VCaP (cell line): ENCODE measurements around the gene ZFR.

Source experiments
- H3K27ac ChIP-seq: fragments of 450-650 bp; 2 replicates; pipeline ENCODE4 v1.5.1; 2017
- TF ChIP-seq, protein P1 (sequence below): fragments of 450-650 bp; conservative IDR thresholded peaks from 2 replicates; pipeline ENCODE4 v1.5.1; 2017; ENCODE audit warnings: mild to moderate bottlenecking, moderate library complexity

Gene ZFR

DNA sequence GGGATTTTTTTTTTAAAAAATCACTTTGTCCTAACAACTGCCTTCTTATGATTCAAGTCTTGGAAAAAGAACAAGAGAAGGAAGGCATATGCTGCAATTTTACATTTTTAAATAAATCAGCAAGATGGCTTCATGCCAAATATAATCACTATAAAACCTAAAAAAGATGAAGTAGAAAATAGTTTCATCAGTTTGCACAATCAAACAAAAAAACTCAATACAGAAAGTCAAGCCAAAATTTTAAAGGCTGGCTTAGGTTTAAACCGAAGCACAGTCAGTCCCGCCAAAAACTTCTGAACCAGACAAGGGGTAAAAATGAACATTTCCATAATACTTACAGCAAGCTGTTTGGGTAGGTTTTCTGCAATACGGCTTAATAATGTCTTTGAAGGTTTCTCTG, 57.3 kb downstream of the ZFR start:
- TF ChIP-seq, protein P1, sequence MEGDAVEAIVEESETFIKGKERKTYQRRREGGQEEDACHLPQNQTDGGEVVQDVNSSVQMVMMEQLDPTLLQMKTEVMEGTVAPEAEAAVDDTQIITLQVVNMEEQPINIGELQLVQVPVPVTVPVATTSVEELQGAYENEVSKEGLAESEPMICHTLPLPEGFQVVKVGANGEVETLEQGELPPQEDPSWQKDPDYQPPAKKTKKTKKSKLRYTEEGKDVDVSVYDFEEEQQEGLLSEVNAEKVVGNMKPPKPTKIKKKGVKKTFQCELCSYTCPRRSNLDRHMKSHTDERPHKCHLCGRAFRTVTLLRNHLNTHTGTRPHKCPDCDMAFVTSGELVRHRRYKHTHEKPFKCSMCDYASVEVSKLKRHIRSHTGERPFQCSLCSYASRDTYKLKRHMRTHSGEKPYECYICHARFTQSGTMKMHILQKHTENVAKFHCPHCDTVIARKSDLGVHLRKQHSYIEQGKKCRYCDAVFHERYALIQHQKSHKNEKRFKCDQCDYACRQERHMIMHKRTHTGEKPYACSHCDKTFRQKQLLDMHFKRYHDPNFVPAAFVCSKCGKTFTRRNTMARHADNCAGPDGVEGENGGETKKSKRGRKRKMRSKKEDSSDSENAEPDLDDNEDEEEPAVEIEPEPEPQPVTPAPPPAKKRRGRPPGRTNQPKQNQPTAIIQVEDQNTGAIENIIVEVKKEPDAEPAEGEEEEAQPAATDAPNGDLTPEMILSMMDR = no peak
- no peak overlapping the region for H3K27ac ChIP-seq

DNA sequence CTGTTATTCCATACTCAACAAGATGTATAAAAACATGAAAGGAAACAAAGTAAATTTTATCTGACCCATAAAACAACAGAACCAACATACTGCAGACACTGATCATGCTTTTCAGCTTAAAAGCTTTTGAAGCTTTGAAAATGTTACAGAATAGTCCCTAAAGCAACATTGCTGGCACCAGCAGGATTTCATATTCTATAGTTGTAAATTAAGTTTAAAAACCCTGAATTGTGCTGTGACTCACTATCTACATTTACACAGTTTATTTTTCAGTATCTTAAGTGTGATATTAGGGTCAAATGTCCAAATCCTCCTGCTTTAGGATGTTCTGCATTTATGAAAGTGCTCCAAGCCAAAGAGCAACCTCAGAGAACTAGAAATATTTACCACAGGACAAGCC, 59.9 kb downstream of the ZFR start:
- TF ChIP-seq, protein P1 = no peak
- H3K27ac ChIP-seq = peak overlapping the region; percentile 44; the same call in 1 of the 2 replicates

DNA sequence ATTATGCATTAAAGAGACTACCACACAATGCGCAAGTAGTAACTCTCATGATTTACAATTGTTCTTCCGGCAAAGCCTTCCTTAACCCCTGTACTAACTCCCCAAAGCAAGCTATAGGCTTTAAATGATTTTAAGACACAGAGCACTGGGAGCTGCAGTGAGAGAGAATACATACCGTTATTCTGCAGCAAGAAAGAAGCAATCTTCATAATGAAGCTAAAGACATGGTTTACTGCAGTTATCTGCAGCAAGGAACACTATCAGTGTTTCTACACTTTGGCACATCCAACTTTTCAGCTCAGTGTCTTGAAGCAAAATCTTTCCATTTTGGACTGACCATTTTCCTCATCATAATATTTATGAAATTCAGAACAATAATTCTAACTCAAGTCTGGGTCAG, 61.0 kb downstream of the ZFR start:
- TF ChIP-seq, protein P1 = no peak
- H3K27ac ChIP-seq = peak overlapping the region; percentile 44; the same call in 1 of the 2 replicates

DNA sequence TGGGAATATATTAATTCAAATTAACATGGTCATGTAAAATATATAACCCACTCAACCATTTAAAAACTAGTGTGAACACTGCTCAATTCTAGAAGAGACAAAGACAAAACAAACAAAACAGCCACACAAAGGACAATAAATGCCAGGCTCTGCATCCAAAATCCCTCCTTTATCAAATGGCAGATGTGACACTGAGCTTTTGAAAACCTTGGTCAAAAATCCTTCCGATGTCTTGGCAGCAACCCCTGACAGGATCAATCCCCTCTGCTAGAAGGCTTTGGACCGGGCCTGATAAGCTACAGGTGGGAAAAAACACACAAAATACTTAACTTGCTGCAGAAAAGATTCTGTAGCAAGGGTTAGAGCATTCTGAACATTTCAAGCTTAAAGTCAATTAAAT, 61.5 kb downstream of the ZFR start:
- H3K27ac ChIP-seq = peak overlapping the region; percentile 44
- TF ChIP-seq, protein P1 = no peak

DNA sequence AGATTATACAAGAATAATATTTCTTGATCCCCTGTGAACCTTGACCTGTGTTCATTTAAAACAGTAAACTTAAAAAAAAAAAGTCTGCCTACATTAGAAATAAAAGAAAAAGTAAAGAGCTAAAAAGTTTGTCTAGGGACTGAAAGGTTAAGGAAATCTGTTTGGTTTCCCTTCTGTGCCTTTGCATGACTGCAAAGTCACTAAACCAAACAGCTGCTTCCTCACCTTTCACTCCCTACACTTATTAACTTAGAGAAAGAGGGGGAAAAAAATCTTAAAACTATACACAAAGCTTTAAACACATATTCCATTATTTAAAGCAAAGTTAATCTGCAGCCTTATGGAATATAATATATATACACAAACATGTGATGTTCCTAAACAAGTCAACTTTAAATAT, 65.1 kb downstream of the ZFR start:
- H3K27ac ChIP-seq = no peak overlapping the region
- TF ChIP-seq, protein P1 = no peak

DNA sequence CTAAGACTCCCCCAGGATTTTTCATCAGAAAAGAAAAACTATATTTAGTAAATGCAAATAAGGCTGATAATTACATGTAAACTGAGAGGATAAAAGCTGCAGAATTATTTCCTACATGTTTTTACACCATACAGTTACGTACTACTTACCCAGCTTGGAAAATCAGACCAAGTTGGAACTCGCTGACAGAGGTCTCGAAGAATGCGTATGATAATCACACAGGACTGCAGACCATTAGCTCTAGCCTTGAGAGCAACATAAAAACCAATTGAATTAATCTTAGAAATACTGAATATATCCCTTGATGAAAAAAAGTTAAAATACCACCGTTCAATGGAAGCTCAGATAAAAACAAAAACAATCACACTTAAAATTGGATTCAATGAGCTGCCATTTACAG, 65.6 kb downstream of the ZFR start:
- TF ChIP-seq, protein P1 = no peak
- no peak overlapping the region for H3K27ac ChIP-seq

DNA sequence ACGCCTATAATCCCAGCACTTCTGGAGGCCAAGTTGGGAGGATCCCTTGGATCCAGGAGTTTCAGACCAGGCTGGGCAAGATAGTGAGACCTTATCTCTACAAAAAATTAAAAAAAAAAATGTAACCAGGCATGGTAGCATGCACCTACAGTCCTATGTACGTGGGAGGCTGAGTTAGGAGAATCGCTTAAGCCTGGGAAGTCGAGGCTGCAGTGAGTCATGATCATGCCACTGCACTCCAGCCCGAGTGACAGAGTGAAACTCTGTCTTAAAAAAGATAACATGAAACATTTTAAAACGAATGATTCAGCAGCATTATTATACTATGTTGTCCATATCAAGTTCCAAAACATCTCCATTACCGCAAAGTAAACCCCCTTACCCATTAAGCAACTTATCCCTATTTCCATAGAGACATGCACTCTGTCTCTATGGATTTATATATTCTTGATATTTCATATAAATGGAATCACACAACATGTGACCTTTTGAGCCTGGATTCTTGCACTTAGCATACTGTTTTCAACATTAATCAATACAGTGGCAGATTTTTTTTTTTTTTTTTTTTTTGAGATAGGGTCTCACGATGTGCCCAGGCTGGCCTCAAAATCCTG, 74.9 kb downstream of the ZFR start:
- no peak overlapping the region for H3K27ac ChIP-seq
- TF ChIP-seq, protein P1 = no peak
